ENCODE measurements around the gene PCDH12. TPM values are rescaled to one million over a fixed set of nuclear protein-coding genes. Genes with fewer than 3 reads are reported as not detected.
A peak's percentile ranks its signal among the peaks of the same experiment; 100 is the strongest.

PCDH12 gene
- total and polyA plus RNA-seq, 8 donors, result 0.32 to 1.7 (median 0.93) TPM

GRCh38 chr5:141945511-141946051, 12.4 kb downstream of the PCDH12 start:
- Histone ChIP-seq H3K27me3 (no peaks in the 10 kb centered on the region), H3K27ac (no peak overlapping the region), H3K9me3 (no peaks in the 10 kb centered on the region), H3K4me3 (no peak overlapping the region), H3K36me3 (no peaks in the 10 kb centered on the region), H3K4me1 (no peaks in the 10 kb centered on the region)
- DNase-seq, result no peak
- WGBS, 2 donors, result 30 to 41% methylated on average over 25 of the region's 25 CpGs
- intact Hi-C loops (cut with DNase I), result loop anchor here in 1 of 3 donors (10.0 kb wide), 1 partner anchor 61 kb away; no protein-coding TSS in a partner anchor
- FAIRE-seq, result no peak
- peak in 3 of 4 donors; percentile 22 to 32 (median 28) for ATAC-seq
- no peak for TF ChIP-seq CTCF (IDR thresholded peaks at IDR 0.05)

- H3K36me3 ChIP-seq, result peaks cover 0 to 8% (median 0%) of the 10 kb centered on the region in 3 donors
- FAIRE-seq, result no peak
- H3K27me3 ChIP-seq, result no peaks in the 10 kb centered on the region
- H3K9me3 ChIP-seq, result no peaks in the 10 kb centered on the region
- H3K4me3 ChIP-seq, result no peak overlapping the region
- intact Hi-C loops (cut with DNase I), result loop anchor here in 1 of 3 donors (10.0 kb wide), 1 partner anchor 59 kb away; no protein-coding TSS in a partner anchor
- no peak for TF ChIP-seq CTCF (IDR thresholded peaks at IDR 0.05)
- no peak for ATAC-seq
- DNase-seq, result no peak
- H3K27ac ChIP-seq, result no peak overlapping the region
- WGBS, 2 donors, result 61 to 73% methylated on average over 9 of the region's 9 CpGs
- H3K4me1 ChIP-seq, result no peaks in the 10 kb centered on the region
These were observed 13.9 kb downstream of the PCDH12 start for GRCh38 chr5:141944076-141944475.

GRCh38 chr5:141942185-141942857, 15.7 kb downstream of the PCDH12 start:
- no peak for TF ChIP-seq CTCF (IDR thresholded peaks at IDR 0.05)
- Histone ChIP-seq H3K4me1 (no peaks in the 10 kb centered on the region), H3K27ac (no peak overlapping the region), H3K27me3 (no peaks in the 10 kb centered on the region), H3K9me3 (no peaks in the 10 kb centered on the region), H3K4me3 (no peak overlapping the region), H3K36me3 (peaks cover 0 to 22% (median 11%) of the 10 kb centered on the region in 3 donors)
- DNase-seq (no peak), FAIRE-seq (no peak), ATAC-seq (no peak)
- intact Hi-C loops (cut with DNase I), result loop anchor here in 1 of 3 donors (10.0 kb wide), 1 partner anchor 58 kb away; no protein-coding TSS in a partner anchor
- WGBS, 2 donors, result 59 to 65% methylated on average over 9 of the region's 9 CpGs

GRCh38 chr5:141941779-141942178, 16.2 kb downstream of the PCDH12 start:
- H3K27me3 ChIP-seq, result no peaks in the 10 kb centered on the region
- DNase-seq, result no peak
- peaks cover 0 to 27% (median 16%) of the 10 kb centered on the region in 3 donors for H3K36me3 ChIP-seq
- H3K27ac ChIP-seq, result peak overlapping the region in 1 of 4 donors; percentile 18
- TF ChIP-seq CTCF (IDR thresholded peaks at IDR 0.05), result no peak
- no peaks in the 10 kb centered on the region for H3K4me1 ChIP-seq
- intact Hi-C loops (cut with DNase I), result loop anchor here in 1 of 3 donors (10.0 kb wide), 1 partner anchor 57 kb away; no protein-coding TSS in a partner anchor
- no peak for FAIRE-seq
- H3K9me3 ChIP-seq, result no peaks in the 10 kb centered on the region
- H3K4me3 ChIP-seq, result no peak overlapping the region
- ATAC-seq, result no peak
- 79 to 90% methylated on average over 6 of the region's 6 CpGs for WGBS, 2 donors

All from pancreas (tissue), 10 donors.